ENCODE results near the gene ACSL1.

ACSL1 gene

DNA sequence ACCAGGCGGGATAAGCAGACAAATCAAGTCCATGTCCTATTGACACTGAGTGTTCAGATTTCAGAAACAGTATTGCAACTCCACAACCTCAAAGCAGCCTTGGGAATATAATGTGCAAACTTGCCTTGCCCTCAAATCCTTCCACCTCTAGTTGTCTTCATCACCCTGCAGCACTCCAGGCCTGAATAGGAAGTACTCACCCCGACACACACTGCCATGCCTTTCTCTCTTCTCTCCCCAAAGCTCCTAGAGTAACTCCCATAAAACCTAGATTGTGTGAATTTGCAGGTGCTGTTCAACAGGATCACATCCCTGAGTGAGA is 19.6 kb downstream of the ACSL1 start:
- no peak overlapping the region for H3K4me3 ChIP-seq
- TF ChIP-seq, protein P1, sequence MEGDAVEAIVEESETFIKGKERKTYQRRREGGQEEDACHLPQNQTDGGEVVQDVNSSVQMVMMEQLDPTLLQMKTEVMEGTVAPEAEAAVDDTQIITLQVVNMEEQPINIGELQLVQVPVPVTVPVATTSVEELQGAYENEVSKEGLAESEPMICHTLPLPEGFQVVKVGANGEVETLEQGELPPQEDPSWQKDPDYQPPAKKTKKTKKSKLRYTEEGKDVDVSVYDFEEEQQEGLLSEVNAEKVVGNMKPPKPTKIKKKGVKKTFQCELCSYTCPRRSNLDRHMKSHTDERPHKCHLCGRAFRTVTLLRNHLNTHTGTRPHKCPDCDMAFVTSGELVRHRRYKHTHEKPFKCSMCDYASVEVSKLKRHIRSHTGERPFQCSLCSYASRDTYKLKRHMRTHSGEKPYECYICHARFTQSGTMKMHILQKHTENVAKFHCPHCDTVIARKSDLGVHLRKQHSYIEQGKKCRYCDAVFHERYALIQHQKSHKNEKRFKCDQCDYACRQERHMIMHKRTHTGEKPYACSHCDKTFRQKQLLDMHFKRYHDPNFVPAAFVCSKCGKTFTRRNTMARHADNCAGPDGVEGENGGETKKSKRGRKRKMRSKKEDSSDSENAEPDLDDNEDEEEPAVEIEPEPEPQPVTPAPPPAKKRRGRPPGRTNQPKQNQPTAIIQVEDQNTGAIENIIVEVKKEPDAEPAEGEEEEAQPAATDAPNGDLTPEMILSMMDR (IDR thresholded peaks at IDR 0.05) = no peak
- DNase-seq (ENCODE audit: low spot score) = no peak
- peak overlapping the region in 1 of 2 donors; percentile 28 for H3K27ac ChIP-seq

DNA sequence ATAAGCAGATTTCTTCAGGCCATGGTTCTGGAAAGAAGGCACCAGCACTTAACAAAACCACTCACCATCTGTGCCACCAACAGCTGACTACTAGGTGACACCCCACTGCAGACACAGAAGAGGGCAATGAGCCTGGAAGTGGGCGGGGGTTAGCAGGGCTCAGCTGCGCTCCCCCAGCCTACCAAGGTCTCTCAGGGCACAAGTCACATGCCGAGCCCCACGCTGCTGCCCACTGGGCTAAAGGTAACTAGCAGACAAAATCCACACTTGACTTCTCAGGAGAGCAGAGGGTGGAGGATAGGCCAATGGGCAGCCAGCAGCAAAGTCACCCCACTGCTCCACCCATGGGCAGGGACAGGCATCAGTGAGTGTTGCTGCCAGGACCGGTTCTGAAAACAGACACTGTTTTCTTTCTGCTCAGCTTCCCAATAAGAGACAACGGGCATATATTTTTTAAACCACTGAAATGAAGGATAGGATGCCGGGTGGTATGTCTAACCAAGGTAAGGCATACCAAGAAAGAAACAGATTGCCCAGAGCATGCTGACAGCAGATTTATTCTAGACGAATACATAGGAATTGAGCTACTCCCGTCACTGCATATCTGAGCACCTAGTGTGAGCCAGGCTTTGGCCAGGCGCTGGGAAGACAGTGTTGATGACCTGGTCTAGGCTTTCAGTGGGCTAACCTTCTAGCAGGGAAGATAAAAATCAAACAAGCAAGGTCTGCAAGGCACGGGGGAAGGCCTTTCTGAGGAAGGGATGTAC is 20.1 kb downstream of the ACSL1 start:
- Histone ChIP-seq H3K4me3 (peak overlapping the region; percentile 34), H3K27ac (peak overlapping the region in 1 of 2 donors; percentile 28)
- no peak for DNase-seq (ENCODE audit: low spot score)
- TF ChIP-seq, protein P1 (IDR thresholded peaks at IDR 0.05) = no peak

DNA sequence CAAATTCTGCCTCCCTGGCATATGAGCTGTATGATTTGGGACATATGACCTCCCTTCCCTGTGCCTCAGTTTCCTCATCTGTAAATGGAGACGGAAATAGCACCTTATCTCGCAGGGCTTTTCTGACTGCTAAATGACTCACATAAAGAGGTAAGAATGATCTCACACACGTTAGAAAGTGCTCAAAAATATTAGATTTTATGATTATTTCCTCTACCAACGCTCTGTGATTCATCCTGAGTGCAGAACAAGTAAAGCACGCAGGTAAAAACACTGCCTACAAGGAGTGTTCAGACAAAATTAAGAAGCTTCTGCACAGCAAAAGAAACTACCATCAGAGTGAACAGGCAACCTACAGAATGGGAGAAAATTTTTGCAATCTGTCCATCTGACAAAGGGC is 21.1 kb downstream of the ACSL1 start:
- no peak overlapping the region for H3K27ac ChIP-seq

DNA sequence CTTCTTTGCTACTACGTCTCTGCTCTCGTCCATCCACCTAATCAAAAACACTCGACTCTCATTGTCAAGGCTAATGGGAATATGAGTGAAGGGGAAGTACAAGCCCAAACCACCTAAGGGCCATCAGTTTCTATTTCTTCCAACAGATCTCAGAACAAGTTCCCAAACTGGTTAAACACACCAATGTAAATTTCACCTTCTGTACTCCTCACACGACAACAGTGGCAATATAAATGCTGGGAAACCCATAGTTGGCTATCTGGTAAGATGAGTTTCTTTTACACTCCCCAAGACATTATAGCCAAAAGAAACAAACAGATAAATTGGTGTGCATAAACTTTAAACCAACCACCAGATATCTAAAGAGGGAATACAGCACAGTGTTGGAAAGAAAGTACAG is 21.9 kb downstream of the ACSL1 start:
- H3K27ac ChIP-seq = no peak overlapping the region
- H3K4me3 ChIP-seq = no peak overlapping the region
- no peak for DNase-seq (ENCODE audit: low spot score)
- TF ChIP-seq, protein P1 (IDR thresholded peaks at IDR 0.05) = no peak

More for the DNA sequence above, 21.1 kb downstream of the ACSL1 start:
- TF ChIP-seq, protein P1 (IDR thresholded peaks at IDR 0.05) = no peak
- H3K4me3 ChIP-seq = no peak overlapping the region
- DNase-seq (ENCODE audit: low spot score) = no peak

DNA sequence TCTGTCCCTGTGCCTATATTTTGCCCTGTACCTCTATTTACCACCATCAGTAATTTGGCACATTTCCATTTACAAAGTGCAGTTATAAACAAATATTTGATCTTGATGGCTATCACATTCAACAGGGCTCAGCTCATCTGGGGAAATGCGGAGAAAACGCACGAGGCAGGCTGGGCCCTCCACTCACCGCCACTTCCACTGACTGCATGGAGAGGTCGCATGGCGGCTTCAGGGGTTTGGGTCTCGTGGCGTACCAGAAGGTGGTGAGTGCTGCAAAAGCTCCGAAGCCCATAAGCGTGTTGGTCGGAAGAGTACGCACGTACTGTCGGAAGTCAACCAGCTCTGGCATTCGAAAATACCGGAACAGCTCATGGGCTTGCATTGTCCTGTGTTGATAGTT is 22.6 kb downstream of the ACSL1 start:
- TF ChIP-seq, protein P1 (IDR thresholded peaks at IDR 0.05) = no peak
- no peak overlapping the region for H3K27ac ChIP-seq
- DNase-seq (ENCODE audit: low spot score) = no peak
- H3K4me3 ChIP-seq = no peak overlapping the region

DNA sequence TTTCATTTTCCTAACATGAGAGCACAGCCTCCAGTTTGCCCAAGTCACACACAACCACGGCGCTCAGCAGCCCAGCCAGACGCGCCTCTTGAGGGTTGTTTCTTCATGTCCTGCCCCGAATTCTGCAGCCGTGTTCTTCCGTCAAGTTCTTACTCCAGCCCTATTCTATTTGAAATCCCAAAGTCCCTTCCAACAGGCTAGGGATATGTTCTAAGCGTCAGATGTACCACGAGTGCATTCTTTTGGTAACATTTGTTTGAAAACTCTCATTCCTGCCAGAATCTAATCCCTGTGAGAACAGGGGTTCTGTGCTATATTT is 23.1 kb downstream of the ACSL1 start:
- TF ChIP-seq, protein P1 (IDR thresholded peaks at IDR 0.05) = no peak
- DNase-seq (ENCODE audit: low spot score) = no peak
- no peak overlapping the region for H3K4me3 ChIP-seq
- no peak overlapping the region for H3K27ac ChIP-seq
